Pancreas (tissue), 10 donors: ENCODE data around the gene HELLS. TPM values are rescaled to one million over a fixed set of nuclear protein-coding genes. Genes with fewer than 3 reads are reported as not detected.
A peak's percentile ranks its signal among the peaks of the same experiment; 100 is the strongest.

ENCODE experiments used
- ATAC-seq, 4 donors: fragments of 200-7000 bp; cut with Tn5 transposase; one replicate each; pipeline versions ENCODE4 v1.8.0 to v1.9.1; 2020; ENCODE audit warnings: mild to moderate bottlenecking in 4 of 4, moderate library complexity in 4 of 4
- DNase-seq, 6 donors: peaks; one replicate each; pipeline ENCODE4 v3.0.0-alpha.2; 2020
- FAIRE-seq: peaks from 2 replicates; lab custom pipeline; 2012; peaks lifted over from hg19 to GRCh38; lab: Jason Lieb, UNC
- H3K27ac ChIP-seq, 4 donors: fragments of 200-600 bp; sonication (generic); 1 replicate in 3 of 4; 2 replicates in 1 of 4; pipeline versions ENCODE4 v1.5.0 to v1.8.0; 2020
- H3K27me3 ChIP-seq, 4 donors: fragments of 200-600 bp; one replicate each; pipeline ENCODE4 v1.8.0; 2021
- H3K36me3 ChIP-seq, 3 donors: fragments of 200-600 bp; sonication (generic) in 1 of 3; one replicate each; pipeline versions ENCODE4 v1.5.0 to v1.8.0; 2020 to 2021
- H3K4me1 ChIP-seq, 3 donors: fragments of 200-600 bp; one replicate each; pipeline ENCODE4 v1.8.0; 2021
- H3K4me3 ChIP-seq, 4 donors: fragments of 200-600 bp; sonication (generic) in 2 of 4; one replicate each; pipeline versions ENCODE4 v1.5.0 to v1.8.0; 2020 to 2021
- H3K9me3 ChIP-seq, 4 donors: fragments of 200-600 bp; one replicate each; pipeline ENCODE4 v1.8.0; 2021
- CTCF ChIP-seq, 4 donors: fragments of 200-600 bp; sonication (generic) in 3 of 4; IDR thresholded peaks; one replicate each; pipeline versions ENCODE4 v1.5.0 to v1.8.0; 2021; ENCODE audit warnings: antibody characterized with exemption in 4 of 4
- WGBS, 2 donors: extraction: QIAGEN DNeasy Blood & Tissue Kit; methylation state at CpG; one replicate each; pipeline ENCODE4 v1.1.7; 2013; 5-methylcytosine and 5-hydroxymethylcytosine counted together
- intact Hi-C, 3 donors: fragments of 100-400 bp; cut with DNase I; formaldehyde crosslinking; loops; one replicate each; pipeline versions ENCODE4 v1.11.1 to v1.14.2; 2022
- polyA plus RNA-seq, 2 donors: library from polyadenylated mRNA; stranded (reverse); fragments of 200-250 nt; gene quantifications; one replicate each; pipeline ENCODE4 v1.2.3, GENCODE V29; 2013
- total RNA-seq, 6 donors: library from RNA; stranded (reverse); fragmentation: NEBNext Ultra II Directional in 4 of 6; extraction: Animal tissue kit (Norgen Biotek cat#: 25700) in 4 of 6; gene quantifications; one replicate each; pipeline versions ENCODE4 v1.2.1 to v1.2.4, GENCODE V29; 2021 to 2023
- donor health status: healthy with polysubstance abuse.
- donor health status: DM: no; HTN: no; CAD: no; lungs with moderate emphysema.
- donor health status: DM: no; HTN: no; CAD: no.
- donor health status: control.
- donor health status: control.
- donor health status: Bipolar disorder and iron deficiency.
- donor health status: DM: yes; HTN: yes; CAD: no.
- donor health status: DM: no; HTN: no; CAD: no.
- donor health status: DM: no; HTN: no; CAD: no.
- donor health status: DM: yes; HTN: yes; CAD: no.

HELLS gene
- total and polyA plus RNA-seq, 8 donors = 1.1 to 4.2 (median 2.7) TPM

- DNase-seq = no peak
- Histone ChIP-seq H3K4me1 (no peaks in the 10 kb centered on the region), H3K27me3 (no peaks in the 10 kb centered on the region), H3K27ac (no peak overlapping the region), H3K9me3 (no peaks in the 10 kb centered on the region), H3K36me3 (no peaks in the 10 kb centered on the region), H3K4me3 (no peak overlapping the region)
- intact Hi-C loops = no loop called here
- no peak for FAIRE-seq
- no peak for ATAC-seq
- TF ChIP-seq CTCF (IDR thresholded peaks at IDR 0.05) = no peak
- WGBS, 2 donors = 67 to 74% methylated on average over 2 of the region's 2 CpGs
These were observed 78.0 kb downstream of the HELLS start for GRCh38 chr10:94623572-94623971.

- WGBS, 2 donors = 86 to 96% methylated on average over 2 of the region's 2 CpGs
- no peaks in the 10 kb centered on the region for H3K27me3 ChIP-seq
- H3K4me1 ChIP-seq = no peaks in the 10 kb centered on the region
- FAIRE-seq (no peak), DNase-seq (no peak), ATAC-seq (no peak)
- H3K36me3 ChIP-seq = no peaks in the 10 kb centered on the region
- H3K27ac ChIP-seq = no peak overlapping the region
- no peak for TF ChIP-seq CTCF (IDR thresholded peaks at IDR 0.05)
- H3K9me3 ChIP-seq = no peaks in the 10 kb centered on the region
- no peak overlapping the region for H3K4me3 ChIP-seq
- intact Hi-C loops = no loop called here
These were observed 80.9 kb downstream of the HELLS start for GRCh38 chr10:94626476-94626875.

GRCh38 chr10:94627511-94627910, 81.9 kb downstream of the HELLS start:
- DNase-seq (no peak), ATAC-seq (no peak), FAIRE-seq (no peak)
- Histone ChIP-seq H3K27ac (no peak overlapping the region), H3K4me3 (no peak overlapping the region), H3K4me1 (no peaks in the 10 kb centered on the region), H3K36me3 (no peaks in the 10 kb centered on the region), H3K9me3 (no peaks in the 10 kb centered on the region), H3K27me3 (no peaks in the 10 kb centered on the region)
- WGBS, 2 donors = 37 to 53% methylated on average over 1 of the region's 1 CpG
- intact Hi-C loops = no loop called here
- no peak for TF ChIP-seq CTCF (IDR thresholded peaks at IDR 0.05)

- Histone ChIP-seq H3K4me3 (no peak overlapping the region), H3K27me3 (no peaks in the 10 kb centered on the region), H3K27ac (no peak overlapping the region), H3K36me3 (no peaks in the 10 kb centered on the region), H3K9me3 (no peaks in the 10 kb centered on the region), H3K4me1 (no peaks in the 10 kb centered on the region)
- ATAC-seq (peak in 2 of 4 donors; percentile 44 to 54), DNase-seq (no peak), FAIRE-seq (peak; percentile 91)
- TF ChIP-seq CTCF (IDR thresholded peaks at IDR 0.05) = peak in 2 of 4 donors; percentile 51
- intact Hi-C loops = no loop called here
- 18 to 23% methylated on average over 4 of the region's 4 CpGs for WGBS, 2 donors
These were observed 84.6 kb downstream of the HELLS start for GRCh38 chr10:94630017-94630688.

- H3K4me1 ChIP-seq = no peaks in the 10 kb centered on the region
- no peak for TF ChIP-seq CTCF (IDR thresholded peaks at IDR 0.05)
- no peak overlapping the region for H3K27ac ChIP-seq
- intact Hi-C loops = no loop called here
- ATAC-seq = no peak
- no peak overlapping the region for H3K4me3 ChIP-seq
- no peaks in the 10 kb centered on the region for H3K27me3 ChIP-seq
- WGBS, 2 donors = 87 to 89% methylated on average over 3 of the region's 3 CpGs
- no peaks in the 10 kb centered on the region for H3K36me3 ChIP-seq
- peak; percentile 97 for FAIRE-seq
- no peak for DNase-seq
- H3K9me3 ChIP-seq = no peaks in the 10 kb centered on the region
These were observed 85.7 kb downstream of the HELLS start for GRCh38 chr10:94631077-94631875.
